ENCODE measurements around the gene SUCLG2.

The SUCLG2 gene

GRCh38 chr3:67622652-67623051 is 31.8 kb downstream of the SUCLG2 start:
- no peak for DNase-seq (ENCODE audit: low read depth in 1 of 2, low spot score in 1 of 2)
- H3K4me3 ChIP-seq (replicated peaks; ENCODE audit: insufficient read depth, low read length), result no peak overlapping the region

GRCh38 chr3:67620869-67621268 is 33.5 kb downstream of the SUCLG2 start:
- Histone ChIP-seq H3K27me3 (ENCODE audit: insufficient read depth, poor library complexity, severe bottlenecking) (no peaks in the 10 kb centered on the region), H3K27ac (replicated peaks) (no peak overlapping the region), H3K4me3 (replicated peaks; ENCODE audit: insufficient read depth, low read length) (no peak overlapping the region)
- no peak for DNase-seq (ENCODE audit: low read depth in 1 of 2, low spot score in 1 of 2)
- no peak for TF ChIP-seq POLR2AphosphoS5 (IDR thresholded peaks at IDR 0.05; ENCODE audit: low read depth)
- TF ChIP-seq, protein P1, sequence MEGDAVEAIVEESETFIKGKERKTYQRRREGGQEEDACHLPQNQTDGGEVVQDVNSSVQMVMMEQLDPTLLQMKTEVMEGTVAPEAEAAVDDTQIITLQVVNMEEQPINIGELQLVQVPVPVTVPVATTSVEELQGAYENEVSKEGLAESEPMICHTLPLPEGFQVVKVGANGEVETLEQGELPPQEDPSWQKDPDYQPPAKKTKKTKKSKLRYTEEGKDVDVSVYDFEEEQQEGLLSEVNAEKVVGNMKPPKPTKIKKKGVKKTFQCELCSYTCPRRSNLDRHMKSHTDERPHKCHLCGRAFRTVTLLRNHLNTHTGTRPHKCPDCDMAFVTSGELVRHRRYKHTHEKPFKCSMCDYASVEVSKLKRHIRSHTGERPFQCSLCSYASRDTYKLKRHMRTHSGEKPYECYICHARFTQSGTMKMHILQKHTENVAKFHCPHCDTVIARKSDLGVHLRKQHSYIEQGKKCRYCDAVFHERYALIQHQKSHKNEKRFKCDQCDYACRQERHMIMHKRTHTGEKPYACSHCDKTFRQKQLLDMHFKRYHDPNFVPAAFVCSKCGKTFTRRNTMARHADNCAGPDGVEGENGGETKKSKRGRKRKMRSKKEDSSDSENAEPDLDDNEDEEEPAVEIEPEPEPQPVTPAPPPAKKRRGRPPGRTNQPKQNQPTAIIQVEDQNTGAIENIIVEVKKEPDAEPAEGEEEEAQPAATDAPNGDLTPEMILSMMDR (IDR thresholded peaks at IDR 0.05; ENCODE audit: insufficient read depth, low read length), result no peak
- TF ChIP-seq SPI1 (IDR thresholded peaks at IDR 0.05; ENCODE audit: borderline replicate concordance, low read depth), result no peak
- TF ChIP-seq GABPA (IDR thresholded peaks at IDR 0.05; ENCODE audit: low read depth), result no peak

More at GRCh38 chr3:67622652-67623051, 31.8 kb downstream of the SUCLG2 start:
- TF ChIP-seq, protein P1 (IDR thresholded peaks at IDR 0.05; ENCODE audit: insufficient read depth, low read length), result no peak
- TF ChIP-seq GABPA (IDR thresholded peaks at IDR 0.05; ENCODE audit: low read depth) (no peak), REST (IDR thresholded peaks at IDR 0.05; ENCODE audit: insufficient replicate concordance, low read depth) (no peak), POLR2AphosphoS5 (IDR thresholded peaks at IDR 0.05; ENCODE audit: low read depth) (no peak), SPI1 (IDR thresholded peaks at IDR 0.05; ENCODE audit: borderline replicate concordance, low read depth) (no peak)
- Histone ChIP-seq H3K27ac (replicated peaks) (no peak overlapping the region), H3K27me3 (ENCODE audit: insufficient read depth, poor library complexity, severe bottlenecking) (no peaks in the 10 kb centered on the region)

DNA sequence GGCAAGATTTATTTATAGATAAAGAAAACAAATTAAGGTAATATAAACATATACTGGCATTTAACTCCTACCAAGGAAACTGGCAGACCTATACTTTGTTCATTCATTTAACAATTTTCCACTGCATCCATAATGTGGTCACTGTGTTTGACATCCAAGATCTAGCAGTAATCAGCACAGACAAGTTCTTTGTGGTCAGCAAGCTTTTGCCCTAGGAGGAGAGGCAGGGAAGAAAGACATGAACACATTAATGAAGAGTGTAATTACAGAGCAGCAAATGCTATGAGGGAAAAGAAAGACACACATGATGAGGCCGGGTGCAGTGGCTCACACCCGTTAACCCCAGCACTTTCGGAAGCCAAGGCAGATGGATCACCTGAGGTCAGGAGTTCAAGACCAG is 34.4 kb downstream of the SUCLG2 start:
- TF ChIP-seq, protein P1 (IDR thresholded peaks at IDR 0.05; ENCODE audit: insufficient read depth, low read length), result no peak
- TF ChIP-seq GABPA (IDR thresholded peaks at IDR 0.05; ENCODE audit: low read depth), result no peak
- no peak for TF ChIP-seq POLR2AphosphoS5 (IDR thresholded peaks at IDR 0.05; ENCODE audit: low read depth)
- TF ChIP-seq REST (IDR thresholded peaks at IDR 0.05; ENCODE audit: insufficient replicate concordance, low read depth), result no peak
- TF ChIP-seq SPI1 (IDR thresholded peaks at IDR 0.05; ENCODE audit: borderline replicate concordance, low read depth), result no peak
- H3K4me3 ChIP-seq (replicated peaks; ENCODE audit: insufficient read depth, low read length), result no peak overlapping the region
- no peak for DNase-seq (ENCODE audit: low read depth in 1 of 2, low spot score in 1 of 2)
- H3K27me3 ChIP-seq (ENCODE audit: insufficient read depth, poor library complexity, severe bottlenecking), result no peaks in the 10 kb centered on the region
- no peak overlapping the region for H3K27ac ChIP-seq (replicated peaks)

DNA sequence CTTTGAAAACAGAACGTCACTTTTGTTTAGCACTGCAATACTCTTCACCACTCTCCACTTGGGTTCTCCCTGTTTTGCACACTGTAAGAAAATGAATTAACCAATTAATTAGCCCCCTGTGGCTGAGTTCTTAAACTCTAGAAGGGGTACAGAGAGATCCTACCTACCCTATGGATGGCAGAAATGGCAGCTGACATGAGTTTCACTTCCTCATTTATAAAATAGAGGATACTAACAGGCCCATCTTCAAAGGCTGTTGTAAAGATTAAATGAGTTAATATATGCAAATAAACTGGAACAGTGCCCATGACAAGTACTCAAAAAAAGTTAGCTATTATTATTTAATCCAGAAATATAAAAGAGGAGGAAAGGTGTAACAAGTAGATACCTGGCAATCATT is 36.9 kb downstream of the SUCLG2 start:
- H3K27ac ChIP-seq (replicated peaks), result no peak overlapping the region

More for the DNA sequence above, 36.9 kb downstream of the SUCLG2 start:
- DNase-seq (ENCODE audit: low read depth in 1 of 2, low spot score in 1 of 2), result no peak
- no peak overlapping the region for H3K4me3 ChIP-seq (replicated peaks; ENCODE audit: insufficient read depth, low read length)
- no peaks in the 10 kb centered on the region for H3K27me3 ChIP-seq (ENCODE audit: insufficient read depth, poor library complexity, severe bottlenecking)
- no peak for TF ChIP-seq GABPA (IDR thresholded peaks at IDR 0.05; ENCODE audit: low read depth)
- peak; percentile 64 for TF ChIP-seq SPI1 (IDR thresholded peaks at IDR 0.05; ENCODE audit: borderline replicate concordance, low read depth)
- TF ChIP-seq, protein P1 (IDR thresholded peaks at IDR 0.05; ENCODE audit: insufficient read depth, low read length), result no peak
- no peak for TF ChIP-seq POLR2AphosphoS5 (IDR thresholded peaks at IDR 0.05; ENCODE audit: low read depth)

Data from HL-60 (cell line).